Stimulated activated CD8-positive, alpha-beta memory T cell treated with anti-CD3 and anti-CD28 coated beads, Interleukin-15, amount 100 ng/mL, for 24 hours (primary cell): ENCODE results near the gene PARD3B.

ENCODE experiments used
- DNase-seq: peaks from one replicate; pipeline ENCODE4 v3.0.0-alpha.2; 2020; ENCODE audit warnings: low read depth

Gene PARD3B

DNA sequence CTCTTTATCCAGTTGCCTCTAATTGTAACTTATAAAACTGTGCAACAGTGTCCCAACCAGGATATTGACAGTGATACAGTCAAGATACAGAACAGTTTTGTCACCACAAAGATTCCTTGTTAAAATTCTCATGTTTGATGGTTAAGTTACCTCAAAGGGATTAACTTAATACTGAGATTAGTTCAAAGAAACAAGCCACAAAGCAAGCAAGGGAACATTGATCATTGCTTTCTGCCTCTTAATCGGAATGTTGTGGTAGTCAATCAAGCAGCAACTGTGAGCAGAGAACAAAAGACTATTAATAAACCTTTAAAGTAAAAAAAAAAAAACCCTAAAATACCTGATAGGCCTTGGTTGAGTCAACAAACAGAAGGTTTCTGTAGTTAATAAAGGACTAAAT is 352.3 kb downstream of the PARD3B start:
- no peak for DNase-seq

DNA sequence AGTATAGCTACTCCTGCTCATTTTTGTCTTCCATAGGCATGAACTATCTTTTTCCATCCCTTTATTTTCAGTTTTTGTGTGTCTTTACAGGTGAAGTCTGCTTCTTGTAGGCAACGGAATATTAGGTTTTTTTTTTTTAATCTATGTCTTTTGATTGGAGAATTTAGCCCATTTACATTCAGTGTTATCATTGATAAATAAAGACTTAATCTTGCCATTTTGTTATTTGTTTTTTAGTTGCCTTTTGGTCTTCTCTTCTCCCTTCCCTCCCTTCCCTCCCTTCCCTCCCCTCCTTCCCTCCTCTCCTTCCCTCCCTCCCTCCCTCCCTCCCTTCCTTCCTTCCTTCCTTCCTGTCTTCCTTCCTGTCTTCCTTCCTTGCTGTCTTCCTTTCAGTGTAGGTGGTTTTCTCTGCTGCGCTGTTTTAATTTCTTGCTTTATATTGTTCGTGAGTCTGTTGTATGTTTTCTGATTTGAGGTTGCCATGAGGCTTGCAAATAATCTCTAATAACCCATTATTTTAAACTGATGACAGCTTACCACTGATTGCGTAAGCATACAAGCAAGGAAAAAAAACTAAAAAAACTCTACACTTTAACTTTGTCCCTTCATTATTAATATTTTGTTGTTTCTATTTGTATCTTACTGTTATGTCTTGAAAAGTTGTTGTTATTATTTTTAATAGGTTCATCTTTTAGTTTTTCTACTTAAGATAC is 353.8 kb downstream of the PARD3B start:
- no peak for DNase-seq

DNA sequence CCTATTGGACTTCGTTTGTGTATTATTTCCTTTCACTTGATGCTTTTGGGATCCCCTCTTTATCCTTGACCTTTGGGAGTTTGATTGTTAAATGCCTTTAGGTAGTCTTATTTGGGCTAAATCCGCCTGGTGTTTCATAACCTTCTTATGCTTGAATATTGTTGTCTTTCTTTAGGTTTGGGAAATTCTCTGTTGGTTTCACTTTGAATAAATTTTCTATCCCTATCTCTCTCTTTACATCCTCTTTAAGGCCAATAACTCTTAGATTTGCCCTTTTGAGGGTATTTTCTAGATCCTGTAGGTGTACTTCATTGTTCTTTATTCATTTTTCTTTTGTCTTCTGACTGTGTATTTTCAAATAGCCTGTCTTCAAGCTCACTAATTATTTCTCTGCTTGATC is 354.7 kb downstream of the PARD3B start:
- DNase-seq = no peak

DNA sequence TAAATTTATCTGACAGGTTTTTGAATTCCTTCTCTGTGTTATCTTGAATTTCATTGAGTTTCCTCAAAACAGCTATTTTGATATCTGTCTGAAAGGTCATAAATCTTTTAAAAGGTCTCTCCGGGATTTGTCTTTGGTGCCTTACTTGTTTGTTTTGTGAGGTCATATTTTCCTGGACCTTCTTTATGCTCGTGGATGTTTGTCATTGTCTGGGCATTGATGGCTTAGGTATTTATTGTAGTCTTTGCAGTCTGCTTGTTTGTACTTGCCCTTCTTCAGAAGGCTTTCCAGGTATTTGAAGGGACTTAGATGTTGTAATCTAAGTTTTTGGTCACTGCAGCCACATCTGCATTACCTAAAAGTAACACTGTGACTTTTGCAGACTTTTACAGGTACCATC is 355.2 kb downstream of the PARD3B start:
- no peak for DNase-seq

DNA sequence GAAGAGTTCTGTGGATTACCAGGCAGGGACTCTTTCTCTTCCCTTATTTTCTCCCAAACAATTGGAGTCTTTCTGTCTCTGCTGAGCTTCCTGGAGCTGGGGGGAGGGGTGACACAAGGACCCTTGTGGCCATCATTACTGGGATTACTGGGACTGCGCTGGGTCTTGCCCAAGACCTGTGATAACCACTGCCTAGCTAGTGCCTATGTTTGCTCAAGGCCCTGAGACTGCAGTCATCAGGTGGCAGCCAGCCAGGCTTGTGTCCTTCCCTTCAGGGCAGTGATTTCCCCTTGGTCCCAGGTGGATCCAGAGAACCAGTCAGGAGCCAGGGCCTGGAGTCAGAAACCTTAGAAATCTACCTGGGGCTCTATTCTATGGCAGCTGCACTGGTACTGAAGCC is 355.6 kb downstream of the PARD3B start:
- DNase-seq = no peak

DNA sequence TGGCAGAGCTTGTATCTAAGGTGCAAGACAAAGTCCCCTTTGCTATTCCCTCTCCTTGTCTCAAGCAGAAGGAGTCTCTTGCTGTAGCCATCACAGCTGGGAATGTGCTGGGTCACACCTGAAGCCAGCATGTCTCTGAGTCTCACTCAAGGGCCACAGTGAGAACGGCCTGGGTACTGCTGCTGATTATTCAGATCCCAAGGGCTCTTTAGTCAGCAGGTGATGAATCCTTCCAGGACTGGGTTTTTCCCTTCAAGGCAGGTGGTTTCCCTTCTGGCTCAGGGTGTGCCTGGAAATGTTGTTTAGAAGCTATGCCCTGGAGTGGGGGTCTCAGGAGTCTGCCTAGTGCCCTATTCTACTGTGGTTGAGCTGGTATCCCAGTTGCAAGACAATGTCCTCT is 356.3 kb downstream of the PARD3B start:
- no peak for DNase-seq

DNA sequence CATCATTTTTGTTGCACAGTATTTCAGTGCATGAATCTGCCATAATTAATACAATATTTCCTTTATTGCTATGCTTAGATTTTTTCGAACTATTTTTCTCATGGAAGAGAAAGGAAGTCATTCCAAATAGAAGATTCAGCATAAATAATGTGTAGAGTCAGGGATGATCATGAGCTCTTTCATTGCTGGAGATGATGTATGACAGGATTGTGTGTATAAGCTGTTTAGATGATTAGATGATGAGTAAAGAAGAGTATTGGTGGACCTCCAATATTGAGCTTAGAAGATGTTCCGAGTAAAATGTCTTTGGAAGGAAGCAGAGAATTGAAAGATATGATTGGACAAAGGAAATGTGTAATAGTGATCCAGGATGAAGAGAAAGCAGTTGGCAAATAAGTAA is 364.5 kb downstream of the PARD3B start:
- no peak for DNase-seq

DNA sequence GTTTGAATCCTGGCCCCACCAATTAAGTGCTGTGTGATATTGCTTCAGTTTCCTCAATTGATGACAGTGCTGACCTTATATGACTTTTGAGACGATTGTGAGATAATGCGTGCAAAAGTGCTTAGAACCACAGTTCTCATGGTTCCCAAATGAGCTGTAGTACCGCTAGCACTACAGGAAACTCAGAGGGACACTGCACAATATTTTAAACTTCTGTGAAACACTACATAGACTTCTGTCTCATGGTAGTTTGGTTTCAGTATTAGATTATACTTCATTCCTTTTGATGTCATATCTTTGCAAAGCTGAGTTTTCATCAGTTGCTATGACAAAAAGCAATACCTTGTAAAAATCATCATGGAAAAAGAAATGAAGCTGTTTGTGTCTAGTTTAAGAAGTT is 368.0 kb downstream of the PARD3B start:
- no peak for DNase-seq

DNA sequence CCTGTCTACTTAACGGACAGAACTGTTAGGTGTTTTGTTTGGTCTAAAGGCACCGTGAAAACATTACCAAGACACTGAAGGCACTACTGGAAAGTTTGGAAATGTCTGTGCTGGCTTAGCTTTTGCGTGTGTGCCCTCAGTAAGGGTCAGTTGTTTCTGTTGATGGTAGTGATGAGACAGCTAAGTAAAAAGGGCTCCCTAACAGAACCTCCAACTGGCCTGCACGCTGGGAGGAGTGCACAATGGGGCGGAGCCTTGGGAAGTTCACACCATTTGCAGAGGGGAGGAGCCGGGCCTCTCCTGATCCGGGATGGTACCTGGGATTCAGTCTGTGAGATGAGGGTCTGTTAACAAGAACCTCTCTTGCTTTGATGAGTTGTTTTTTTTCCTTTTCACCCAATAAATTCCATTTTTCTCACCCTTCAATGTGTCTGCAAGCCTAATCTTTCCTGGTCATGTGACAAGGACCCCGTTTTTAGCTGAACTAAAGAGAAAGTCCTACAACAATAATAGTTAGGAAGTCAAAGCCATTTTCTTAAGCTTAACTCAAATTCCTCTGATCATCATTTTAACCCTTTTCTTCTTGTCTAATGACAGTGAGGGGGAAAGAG is 368.7 kb downstream of the PARD3B start:
- DNase-seq = no peak

DNA sequence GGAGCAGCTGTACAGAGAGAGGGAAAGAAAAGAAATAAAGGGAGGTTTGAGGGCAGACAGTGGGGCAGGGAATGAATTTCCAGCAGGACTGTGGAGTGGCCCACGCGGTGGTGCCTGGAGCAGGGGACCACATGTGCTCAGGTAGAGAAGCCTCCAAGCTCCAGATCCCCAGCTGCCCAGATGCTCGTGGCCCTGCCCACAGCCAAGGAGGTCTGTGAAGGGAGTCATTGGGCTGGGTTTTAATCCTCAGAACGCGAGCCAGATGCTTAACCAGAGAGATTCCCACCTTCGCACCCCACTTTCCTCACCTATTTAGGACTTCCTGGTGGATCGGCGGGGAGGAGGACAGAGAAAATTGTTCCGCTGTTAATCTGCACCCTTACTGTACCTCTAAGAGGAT is 369.4 kb downstream of the PARD3B start:
- DNase-seq = no peak

DNA sequence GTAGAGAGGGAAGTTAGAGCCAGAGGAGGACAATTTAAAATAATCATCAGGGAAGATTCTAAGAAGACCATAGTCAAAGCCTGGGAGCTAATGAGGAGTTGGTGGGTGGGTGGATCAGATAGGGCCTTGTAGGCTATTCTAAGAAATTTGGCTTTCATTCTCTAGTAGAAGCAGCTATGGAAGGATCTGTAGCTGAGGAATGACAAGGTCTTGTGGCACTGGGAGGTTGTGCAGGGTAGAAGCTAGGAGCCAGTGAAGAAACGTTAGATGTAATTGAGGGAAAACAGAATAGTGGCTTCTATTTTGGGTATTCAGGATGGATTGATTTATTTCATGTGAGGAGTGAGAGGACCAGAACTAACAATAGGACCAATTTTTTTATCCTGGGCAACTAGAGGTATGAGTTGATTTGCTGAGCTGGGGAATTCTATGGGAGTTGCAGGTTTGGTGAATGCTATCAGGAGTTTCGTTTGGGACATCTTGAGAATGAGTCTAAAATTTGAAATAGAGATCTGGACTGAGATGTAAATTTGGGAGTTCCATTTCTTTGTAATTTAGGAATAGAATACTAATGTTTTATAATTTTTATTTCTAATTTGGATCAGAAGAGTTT is 371.9 kb downstream of the PARD3B start:
- DNase-seq = no peak

DNA sequence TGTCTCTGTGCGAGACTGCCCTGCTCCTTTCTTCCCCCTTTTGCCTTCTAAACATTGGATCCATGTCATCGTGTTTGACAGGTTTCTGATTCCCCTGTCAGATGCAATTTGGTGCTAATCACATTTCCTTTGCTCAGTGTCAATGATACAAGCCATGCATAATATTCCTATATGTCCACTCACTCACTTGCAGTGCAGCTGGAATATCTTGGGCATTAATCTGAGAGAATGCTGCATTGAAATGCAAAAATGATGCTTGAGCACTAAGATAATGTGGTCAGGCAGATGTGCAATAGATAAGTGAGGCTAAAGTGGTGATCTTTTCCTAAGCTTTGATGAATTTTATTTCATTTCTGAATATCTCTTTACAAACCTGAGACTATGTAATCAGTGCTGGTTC is 375.5 kb downstream of the PARD3B start:
- no peak for DNase-seq

DNA sequence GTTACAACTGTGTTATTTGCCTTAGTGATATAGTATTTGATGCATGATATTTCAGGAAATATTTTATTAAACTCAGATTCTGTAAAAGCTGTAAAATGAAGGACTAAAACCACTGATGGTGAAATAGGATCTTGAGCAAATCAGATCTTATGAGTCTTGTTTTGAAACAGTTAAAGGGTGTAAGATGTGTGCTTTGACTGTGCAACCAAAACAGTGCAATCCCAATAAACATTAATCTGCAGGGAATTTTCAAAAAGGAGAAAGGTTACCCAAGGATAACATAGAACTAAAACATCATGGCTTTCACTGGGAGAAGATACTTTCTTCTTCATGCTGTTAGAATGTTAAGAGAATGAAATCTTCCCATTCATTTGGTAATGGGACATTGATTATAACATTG is 378.7 kb downstream of the PARD3B start:
- DNase-seq = no peak

DNA sequence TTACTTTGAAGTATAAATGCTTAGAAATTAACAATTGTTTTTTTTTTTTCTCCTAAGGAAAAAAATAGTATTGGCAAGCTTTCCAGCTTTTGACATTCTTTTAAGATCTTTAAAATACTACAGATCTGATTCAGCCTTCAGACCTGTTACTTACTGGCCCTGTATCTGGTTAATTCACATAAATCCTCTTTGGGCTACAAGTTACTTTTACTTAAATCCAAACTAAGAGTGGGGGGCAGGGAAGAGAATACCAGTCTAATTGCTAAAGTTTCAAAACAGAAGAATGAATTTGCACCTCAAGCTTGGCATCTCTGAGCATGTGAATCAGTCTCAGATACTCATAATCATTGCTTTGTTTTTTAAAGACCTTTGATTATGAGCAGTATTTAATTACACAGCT is 386.3 kb downstream of the PARD3B start:
- no peak for DNase-seq

DNA sequence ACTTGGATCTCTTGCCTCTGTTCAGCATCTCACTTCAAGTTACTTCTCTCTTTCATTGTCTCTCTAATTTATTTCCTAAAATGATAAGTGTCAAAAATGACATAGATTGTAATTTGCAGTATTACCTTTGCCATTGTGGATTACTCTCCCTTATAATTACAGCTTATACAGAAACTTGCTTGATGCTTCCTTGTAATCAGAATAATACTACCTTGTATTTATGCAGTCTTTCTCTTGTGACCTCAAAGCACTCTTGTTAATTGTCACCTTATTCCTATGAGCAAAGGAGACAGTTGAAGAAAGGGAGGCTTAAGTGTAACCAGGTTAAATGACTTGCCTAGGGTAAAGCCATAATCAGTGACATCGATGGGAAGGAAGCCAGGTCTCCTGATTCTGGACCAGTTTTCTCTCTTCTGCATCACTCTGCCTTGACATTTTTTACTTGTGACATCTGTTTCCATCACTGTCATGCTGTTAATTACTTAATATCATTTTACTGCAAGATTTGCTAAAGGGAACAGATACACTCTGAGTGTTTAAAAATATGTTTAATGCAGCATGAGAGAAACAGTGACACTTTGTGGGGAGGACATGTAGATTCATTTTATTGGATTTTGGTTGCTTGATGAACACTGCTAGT is 388.6 kb downstream of the PARD3B start:
- no peak for DNase-seq

DNA sequence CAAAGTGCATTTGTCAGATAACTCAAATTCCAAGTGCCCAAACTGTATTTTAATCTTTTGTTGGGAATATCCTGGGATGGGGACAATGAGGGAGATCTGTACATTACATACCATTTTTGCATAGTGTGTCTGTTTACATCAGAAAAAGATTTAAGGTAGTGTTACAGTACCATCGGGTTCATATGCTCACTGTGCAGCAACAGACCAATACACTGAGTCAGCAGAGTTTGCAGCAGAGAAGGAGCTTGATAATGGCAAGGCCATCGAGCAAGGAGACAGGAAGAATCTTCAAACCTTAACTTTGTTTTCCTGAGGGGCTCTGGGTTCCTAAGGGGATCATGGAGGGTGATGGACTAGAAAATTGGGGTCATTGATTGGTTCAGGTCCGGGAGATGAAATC is 399.7 kb downstream of the PARD3B start:
- no peak for DNase-seq

DNA sequence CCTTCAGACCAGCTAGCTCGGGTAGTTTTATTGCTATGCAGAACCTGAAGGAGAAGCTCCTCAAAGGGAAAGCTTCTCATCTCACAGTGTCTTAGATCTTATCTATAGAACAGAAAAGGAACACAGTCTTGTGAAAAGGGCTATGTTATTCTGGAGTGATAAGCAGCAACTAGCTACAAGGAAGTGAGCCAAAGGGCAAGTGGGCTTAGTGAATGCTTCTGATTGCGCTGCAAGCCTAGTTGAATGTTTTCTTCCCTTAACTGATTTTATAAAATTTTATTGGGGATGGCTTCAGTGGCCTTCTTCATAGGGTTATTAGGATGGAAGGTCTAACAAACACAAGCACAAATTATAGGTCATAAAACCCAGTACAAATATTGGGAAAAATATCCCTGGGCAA is 400.1 kb downstream of the PARD3B start:
- DNase-seq = no peak

DNA sequence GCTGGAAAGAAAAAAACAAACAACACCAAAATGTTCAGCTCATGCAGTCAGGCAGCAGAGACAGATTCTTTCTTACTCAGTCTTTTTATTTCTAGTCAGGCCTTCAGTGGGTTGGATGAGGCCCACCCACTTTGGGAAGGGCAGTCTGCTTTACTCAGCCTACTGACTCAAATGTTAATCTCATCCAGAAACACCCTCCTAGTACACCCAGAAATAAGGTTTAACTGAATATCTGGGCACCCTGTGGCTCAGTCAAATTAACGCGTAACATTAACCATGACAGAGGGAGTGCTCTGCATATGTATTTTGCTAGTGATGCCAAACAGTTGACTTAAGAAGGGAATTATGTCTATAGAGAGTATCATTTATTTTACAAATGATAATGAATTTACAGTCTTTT is 401.6 kb downstream of the PARD3B start:
- no peak for DNase-seq

DNA sequence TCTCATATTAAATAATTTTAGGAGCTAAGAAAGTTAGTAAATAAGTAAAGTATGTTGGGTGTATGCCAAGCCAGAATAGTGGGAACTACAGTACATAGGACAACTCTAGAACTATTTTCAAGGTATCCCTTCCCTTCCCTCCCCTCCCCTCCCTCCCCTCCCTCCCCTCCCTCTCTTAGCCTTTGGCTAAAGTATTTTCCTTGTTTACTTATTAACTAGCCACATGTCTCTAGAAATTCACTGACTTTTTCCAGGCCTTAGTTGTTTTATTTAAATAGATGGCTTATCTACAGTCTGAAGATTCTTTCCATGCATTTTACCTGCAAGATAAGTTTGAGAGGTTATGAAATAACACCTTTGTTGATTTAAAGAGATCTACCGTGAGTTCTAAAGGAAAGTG is 402.1 kb downstream of the PARD3B start:
- no peak for DNase-seq

DNA sequence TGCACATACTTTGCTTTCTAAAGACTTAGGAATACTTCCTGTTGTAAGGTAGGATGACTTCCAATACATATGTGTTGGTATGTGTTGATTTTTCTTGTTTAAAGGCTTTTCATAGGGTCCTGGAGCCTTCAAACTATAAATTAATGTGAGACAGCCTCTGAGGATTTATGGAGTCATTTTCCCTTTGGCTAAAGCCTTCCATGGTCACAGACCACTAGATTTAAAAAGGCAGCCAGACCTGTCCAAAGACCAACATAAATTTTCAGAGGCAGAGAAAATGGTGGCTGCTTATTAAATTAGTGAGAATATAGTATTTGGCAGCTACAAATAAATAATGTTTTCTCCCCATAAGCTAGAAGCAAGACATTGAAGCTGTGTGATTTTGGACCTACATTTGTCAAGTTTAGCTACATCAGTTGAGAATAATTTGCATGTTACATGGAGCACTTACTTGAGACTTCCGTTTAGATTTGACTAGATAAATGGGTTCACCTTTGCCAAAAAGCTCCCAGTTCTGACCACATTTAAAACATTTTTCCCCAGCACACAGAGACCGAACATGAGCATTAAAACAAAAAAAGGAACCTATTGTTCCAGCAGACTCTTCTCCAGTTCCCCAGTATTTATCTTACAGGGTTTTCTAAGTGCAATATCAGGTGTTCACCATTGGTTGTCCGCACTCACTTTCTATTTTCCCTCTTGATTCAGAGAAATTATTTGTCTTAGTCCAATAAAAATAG is 402.9 kb downstream of the PARD3B start:
- no peak for DNase-seq

DNA sequence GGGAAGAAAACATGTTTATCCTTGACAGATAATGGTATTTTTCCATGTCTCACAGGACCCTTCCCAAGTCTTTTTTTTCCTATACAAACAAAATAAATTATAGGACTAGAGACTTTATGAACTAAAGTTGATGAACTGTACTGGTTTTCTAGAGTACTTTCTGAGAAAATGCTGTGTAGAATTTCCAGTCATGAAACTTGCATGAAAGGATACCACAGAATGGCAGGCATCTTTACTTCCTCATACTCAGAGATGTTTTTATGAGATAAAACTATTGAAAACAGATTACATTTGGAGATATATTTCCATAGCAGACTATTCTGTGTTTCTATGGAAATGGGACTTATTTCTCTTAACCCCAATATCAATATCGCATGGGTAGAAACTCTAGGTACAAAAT is 403.5 kb downstream of the PARD3B start:
- no peak for DNase-seq

DNA sequence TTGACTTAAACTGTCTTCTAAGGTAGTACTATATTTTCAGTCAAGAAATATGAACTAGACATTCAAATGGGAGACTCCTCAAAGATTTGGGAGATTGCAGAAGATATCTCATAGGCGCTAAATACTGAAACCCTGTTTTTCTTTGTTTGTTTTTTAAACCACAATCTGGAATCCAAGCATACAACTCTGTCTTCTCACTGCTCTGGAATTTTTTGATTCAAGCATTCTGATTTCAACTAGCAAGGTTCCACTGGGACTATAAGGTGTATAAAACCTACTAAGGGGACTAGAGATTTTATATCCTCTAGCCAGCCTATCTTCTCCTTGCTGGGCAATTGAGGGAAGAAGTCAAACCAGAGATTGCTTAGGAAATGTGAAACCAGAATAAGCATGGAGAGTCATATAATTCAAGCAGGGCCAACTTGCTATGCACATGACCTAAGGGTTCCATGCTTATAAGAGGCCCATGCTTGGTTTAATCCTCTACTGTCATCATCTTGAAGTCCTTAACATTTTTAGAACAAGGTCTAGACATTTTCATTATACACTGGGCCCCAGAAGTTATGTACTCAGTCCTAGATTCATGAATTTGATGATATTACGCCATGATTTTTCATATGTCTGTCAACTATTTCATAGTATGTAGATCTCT is 405.5 kb downstream of the PARD3B start:
- no peak for DNase-seq
